HG02588 (cell line): ENCODE data around the gene ESD.
"Not testable (repeated sequence)": the region's sequence is repeated elsewhere in the genome, so short reads cannot be mapped to it uniquely, and the experiment has no call there.

ENCODE experiments used
- ATAC-seq: cut with Tn5 transposase; IDR thresholded peaks from one replicate; pipeline ENCODE4 v1.9.1; 2021; ENCODE audit warnings: mild to moderate bottlenecking, moderate library complexity; ENCODE audit not compliant: unreplicated experiment

ESD gene, protein sequence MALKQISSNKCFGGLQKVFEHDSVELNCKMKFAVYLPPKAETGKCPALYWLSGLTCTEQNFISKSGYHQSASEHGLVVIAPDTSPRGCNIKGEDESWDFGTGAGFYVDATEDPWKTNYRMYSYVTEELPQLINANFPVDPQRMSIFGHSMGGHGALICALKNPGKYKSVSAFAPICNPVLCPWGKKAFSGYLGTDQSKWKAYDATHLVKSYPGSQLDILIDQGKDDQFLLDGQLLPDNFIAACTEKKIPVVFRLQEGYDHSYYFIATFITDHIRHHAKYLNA

DNA sequence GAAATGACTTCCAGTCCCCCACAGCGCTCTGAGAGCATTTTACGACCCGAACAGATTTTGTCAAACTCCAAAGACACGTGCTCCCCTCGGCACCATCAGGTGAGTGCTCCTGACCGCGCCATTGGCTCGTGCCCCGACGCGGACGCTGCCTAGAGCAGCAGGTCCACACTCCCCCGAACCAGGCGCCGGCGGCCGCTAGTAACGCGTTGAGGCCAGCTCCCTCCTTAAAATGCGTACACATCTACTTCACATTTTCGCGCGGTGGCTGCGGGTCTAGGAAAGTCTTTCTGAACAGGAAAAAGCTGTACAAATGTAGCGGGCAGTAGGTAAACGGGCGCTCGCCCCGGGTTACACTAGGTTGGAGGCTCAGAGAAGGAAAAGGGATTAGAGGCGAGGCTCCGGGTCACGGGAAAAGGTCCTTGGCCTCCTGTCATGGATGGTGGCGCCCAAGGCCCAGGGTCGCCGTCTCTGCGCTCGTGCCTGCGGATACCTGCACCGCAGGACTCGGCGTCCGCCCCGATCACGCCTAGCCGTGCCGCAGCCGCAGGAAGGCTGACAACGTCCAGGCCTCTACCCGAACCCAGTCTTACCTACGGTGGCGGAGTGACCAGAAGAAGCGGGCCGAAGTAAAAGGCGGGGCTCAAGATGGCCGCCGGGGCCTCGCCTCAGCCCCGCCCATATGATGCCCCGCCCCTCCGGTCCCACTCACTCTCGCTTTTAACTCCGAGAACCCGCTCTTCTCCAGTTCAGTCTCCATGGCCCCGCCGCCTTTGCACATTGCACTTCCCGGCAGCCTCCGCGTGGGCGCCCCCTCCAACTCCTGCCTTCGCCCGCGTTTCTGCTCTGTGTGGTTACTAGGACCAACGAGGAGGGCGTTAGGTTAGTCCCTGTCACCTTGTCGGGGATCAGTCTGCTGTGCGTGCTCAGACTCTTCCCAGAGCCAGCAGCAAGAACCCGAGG is at the start of gene ESD:
Gene ESD, minus strand, starts transcription at position 647 of the 960 bp plus-strand sequence. CDS start 5,748 bp downstream, outside the sequence.
- peak; percentile 87 for ATAC-seq

DNA sequence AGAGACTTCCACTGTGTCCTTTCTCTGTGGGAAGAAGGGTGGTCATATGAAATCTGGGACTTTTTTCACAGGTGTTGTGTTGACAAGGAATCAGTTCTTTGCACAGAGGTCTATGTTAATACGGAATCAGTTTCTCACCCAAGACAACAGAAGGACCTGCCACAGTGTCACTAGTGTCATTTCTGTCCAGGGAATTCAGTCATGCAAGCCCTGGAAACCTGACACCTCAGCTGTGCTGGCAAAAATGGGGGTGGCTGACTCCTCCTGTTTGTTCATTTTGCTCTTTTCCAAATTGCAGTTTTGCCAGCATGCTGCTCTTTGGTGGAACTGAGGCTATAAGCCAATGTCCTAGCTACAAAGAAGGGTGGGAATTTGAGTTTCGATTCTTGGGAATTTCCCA is 49.8 kb upstream of the ESD start:
- ATAC-seq: no peak

DNA sequence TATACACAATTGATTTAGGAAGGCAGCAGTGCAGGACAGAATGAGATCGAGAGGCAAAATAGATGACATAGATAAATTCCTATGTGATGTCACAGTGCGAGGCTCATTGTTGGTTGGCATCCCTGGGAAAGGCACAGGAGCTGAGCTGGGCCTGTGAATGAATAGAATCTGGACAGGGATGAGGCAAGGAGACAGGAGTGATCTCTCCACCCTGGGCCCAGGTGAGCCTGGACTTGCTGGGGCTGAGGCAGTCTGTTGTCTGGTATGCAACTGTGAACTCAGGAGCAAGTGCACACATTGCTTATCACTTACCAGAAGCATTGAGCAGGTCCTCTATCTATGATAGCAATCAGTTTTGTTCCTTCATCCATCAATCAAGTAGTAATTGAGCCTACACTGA is 48.2 kb upstream of the ESD start:
- ATAC-seq: no peak

DNA sequence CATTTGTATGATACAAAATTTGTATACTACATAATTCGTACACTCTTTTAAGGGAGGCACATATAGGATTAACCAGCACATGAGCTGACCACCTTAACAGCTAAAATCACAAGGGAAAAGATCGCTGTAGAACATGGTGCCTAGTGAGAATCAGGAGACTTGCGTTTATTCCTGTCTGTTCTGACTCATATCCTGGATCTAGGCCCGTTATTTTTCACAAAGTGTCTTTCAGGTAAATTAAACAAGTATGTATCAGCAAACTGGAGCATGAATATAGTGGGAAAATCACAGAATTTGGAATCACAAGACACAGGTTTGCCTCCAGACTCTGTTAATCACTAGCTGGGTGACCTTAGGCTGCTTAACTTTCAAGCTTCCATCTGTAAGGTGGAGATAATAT is 47.5 kb upstream of the ESD start:
- no peak for ATAC-seq

DNA sequence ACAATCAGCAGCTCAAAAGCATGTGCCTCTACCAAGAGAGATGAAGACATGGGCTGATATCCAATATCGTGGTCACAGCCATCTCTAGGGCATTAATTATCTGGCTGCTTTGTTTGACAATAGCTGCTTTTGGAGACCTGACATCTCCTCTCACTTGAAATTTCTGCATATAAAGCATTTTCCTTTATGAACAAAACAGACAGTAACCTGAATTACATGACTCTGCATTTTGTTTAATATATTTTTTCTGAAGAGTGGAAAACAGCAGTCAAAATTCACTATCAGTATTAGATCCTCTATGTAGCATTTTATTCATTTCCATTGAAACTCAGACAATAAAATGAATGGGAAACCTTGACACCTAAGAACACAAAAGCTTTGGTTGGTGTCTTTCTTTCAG is 42.4 kb upstream of the ESD start:
- ATAC-seq: no peak

DNA sequence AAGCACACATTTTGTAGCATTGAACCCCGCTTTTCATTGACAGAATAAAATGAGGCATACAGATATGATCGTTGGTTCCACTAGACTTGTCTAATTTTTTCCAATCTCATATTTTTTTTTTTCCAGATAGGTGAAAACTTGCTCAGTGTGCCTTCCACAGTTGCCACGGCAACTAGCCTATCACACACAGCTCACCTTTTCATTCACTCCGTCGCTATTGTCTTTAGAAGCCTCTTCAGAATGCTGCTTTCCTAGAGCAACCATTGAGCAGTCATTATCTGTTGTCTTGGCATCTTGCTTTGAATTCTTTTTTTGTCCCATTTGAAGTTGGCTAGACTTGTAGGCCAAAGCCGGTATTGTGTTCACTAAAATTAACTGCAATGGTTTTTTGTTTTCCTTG is 37.7 kb upstream of the ESD start:
- ATAC-seq: no peak

DNA sequence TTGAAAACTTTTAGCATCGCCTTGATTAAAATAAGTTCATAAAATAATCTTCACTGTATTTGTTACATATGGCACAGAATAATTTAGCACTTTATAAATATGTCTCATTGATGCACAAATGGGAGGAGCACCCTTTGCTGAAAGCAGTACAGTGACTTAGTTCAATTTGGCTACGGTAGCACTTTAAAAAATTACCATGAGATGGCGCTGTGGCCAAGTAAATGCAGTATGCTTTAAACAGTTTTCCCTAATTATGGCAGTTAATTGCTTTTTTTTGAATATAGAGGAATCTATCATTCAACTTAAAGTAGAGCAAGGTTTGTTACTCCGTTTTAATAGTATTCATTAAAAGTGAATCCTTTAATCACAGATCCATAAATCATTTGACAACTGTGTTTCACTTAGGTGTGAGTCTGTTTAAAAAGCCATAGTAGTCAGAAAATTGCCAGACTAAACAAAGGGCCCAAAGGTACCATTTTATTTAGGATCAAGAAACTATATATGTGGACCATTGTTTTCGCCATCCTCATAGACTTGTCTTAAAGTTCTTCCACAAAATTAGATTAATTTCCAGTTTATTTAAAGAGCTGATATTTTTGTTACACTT is 34.7 kb upstream of the ESD start:
- ATAC-seq: no peak

DNA sequence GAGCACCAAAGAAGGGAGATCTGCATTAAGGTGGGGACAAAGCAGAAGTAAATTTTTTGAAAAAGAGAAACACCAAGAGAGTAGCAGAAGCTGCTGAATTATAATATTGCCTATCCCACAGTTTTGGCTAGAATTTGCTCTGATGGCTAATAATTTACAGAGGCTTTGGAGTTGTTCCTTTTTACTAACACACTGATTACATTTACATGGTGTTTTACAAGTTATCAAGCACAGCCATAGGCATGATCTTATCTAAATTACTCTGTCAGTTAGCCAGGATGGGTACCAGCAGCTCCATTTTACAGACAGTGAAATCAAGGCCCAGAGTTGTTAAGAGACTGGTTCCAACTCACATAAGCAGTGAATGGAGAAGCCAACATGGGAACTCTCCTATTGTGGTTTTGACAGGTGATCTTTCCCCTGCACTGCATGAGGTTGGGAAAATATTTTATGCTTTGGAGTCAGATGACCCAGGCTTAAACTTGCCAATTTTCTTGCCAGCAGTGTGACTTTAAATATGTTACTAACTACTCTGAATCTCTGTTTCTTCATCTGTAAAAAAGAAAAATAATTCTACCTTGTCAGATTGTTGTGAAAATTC is 33.5 kb upstream of the ESD start:
- no peak for ATAC-seq

DNA sequence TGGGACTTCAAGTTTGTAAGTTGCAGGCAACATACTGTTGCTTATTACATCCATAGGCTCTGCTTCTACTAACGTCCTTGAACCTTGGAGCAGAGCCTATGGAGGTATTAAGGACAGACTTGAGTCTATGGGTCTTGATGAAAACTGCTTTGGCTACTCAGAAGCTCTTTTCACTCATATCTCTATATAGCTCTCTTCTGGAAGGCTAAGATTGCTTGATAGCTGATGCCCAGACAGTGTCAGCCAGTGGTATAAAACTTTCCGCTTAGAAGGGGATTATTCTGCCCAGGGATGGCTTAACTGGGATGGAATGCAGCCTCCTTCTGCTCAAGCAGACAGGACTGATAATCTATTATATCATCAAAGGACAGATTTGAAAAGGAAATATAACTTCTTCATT is 25.6 kb upstream of the ESD start:
- ATAC-seq: no peak

DNA sequence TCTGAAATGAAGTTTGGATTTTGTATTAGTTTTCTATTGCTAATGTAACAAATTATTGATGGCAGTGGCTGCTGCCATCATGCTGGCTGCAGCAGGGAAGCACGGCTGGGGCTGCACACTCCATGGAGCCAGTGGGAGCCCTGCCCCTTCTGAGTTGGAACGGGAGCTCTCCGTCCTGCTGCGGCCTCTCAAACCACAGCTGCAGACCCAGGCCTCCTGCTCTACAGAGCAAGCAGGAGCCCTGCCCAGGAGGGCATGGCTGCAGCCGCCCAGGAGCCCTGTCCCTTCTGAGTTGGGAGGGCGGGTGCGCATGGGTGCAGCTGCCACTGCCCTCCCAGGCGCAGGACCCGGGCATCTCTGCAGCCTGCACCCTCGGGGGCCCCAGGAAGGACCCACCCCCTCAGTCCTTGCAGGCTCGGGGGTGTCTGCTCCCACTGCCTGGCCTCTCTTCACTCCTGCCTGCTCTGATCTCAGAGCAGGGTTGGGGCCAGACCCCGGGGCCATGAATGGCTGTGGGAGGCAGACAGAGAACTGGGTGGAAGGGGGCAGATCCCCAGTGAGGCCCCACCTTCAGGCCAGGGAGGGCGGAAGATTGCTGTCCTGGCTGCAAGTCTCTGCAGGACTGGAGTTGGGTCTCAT is 21.0 kb upstream of the ESD start:
- ATAC-seq: no peak

DNA sequence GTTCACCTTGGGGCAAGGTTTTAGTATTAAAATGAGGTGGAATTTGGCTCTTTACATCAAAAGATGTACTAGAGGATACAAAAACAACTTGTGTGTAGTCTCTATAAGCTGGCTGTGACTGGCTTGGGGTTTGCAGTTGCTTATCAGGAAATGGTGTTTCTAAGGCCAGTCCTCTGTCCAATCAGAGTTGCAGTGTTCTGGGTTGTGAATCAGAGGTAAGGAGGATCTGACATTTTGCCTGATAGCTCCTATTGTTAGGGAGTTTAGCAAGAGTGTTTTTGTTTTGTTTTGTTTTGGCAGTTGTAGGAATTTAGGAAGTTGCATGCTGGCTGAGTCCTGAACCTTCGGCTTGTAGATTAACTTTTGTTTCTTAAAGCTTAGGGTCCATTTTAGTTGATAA is 20.1 kb upstream of the ESD start:
- ATAC-seq: no peak

DNA sequence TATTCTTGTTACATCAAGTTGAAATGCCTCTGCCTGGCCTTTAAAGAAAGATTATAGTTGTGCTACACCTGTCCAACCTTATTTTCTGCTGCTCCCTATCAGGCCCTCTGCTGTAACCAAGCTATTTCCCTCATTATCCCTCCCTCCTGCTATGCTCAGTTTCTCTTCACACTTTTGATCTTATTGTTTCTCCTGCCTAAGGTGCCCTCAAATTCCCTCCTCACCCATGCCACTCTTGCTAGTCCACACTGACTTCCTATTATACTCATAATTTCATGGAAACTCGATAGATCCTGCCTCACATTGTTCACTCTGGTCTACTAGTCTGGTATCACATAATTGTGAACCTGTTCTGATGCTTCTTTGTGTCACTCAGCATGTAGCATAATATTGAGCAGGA is 19.4 kb upstream of the ESD start:
- no peak for ATAC-seq

DNA sequence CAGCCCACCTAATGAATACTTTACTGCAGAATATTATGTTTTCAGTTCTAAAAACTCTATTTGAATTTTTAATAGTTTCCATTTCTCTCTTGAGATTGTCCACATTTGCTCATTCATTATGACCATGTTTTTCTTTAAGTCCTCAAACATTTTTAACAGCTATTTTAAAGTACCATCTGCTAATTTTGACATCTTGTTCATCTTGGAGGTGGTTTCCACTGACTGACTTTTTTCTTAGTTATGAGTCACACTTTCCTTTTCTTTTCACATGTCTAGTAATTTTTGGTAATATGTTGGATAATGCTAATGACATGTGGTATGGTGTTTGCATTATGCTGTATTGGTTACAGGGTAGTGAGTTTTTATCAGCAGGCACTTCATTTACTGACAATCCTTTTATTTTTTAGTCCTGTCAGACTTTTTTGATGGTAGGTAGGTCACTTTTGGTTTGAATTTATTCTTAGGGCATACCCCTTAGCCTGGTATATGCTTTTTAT is 15.4 kb upstream of the ESD start:
- no peak for ATAC-seq

DNA sequence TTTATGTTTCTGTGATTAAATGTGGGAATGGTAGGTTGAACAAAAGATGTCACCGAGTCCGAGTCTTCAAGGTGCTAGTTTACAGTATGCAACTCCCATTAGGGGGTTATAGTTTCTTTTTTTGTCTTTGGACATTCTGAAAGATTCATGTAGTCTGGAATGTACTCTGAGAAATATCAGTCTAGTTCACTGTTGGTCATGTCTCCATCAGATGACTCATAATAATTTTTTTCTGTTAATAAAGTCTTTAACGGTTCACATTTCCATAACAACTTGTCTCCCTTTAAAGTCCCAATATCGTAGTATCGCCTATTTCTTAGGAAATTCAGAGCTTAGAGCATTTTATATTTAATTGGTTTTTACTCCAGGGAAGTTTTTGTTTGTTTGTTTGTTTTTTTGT is 13.5 kb upstream of the ESD start:
- no peak for ATAC-seq

DNA sequence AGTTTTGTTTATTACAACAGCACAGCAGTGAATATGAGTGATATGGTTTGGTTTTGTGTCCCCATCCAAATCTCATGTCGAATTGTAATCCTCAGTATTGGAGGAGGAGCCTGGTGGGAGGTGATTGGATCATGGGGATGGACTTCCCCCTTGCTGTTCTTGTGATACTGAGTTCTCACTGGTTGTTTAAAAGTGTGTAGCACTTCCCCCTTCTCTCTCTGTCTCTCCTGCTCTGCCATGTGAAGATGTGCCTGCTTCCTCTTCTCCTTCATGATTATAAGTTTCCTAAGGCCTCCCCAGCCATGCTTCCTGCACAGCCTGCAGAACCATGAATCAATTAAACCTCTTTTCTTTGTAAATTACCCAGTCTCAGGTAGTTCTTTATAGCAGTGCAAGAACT is 8.0 kb upstream of the ESD start:
- not testable (repeated sequence) for ATAC-seq

DNA sequence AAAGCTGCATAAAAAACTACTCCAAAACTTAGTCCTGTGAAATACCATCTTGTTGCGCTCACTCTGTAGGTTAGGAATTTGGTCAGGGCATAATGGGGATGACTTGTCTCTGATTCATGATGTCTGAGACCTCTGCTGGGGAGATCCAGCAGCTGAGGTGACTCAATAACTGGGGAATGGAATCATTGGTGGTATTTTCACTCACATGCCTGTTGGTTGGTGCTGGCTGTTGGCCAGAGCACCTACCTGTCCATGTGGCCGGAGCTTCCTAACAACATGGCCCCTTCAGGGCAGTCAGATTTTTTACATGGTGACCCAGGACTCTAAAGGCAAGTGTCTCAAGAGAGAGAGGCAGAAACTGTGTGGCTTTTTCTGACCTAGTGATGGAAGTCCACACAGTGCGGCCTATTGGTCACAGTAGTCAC is 7.4 kb upstream of the ESD start:
- ATAC-seq: no peak

DNA sequence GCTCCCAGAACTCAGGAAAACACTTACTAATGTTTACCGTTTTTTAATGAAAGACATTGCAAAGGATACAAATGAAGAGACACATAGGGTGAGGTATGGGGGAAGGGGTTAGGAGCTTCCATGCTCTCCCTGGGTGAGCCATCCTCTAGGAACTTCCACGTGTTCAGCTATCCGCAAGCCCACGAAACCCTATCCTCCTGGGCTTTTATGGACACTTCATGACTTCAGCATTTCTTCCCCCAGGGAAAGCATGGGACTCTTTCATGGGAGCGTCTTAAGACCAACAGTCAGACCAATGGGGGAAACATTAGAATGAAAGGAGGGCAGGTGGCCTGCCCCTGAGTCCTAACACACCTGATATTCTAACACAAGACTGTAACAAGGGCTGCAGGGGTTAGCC is 6.6 kb upstream of the ESD start:
- no peak for ATAC-seq

DNA sequence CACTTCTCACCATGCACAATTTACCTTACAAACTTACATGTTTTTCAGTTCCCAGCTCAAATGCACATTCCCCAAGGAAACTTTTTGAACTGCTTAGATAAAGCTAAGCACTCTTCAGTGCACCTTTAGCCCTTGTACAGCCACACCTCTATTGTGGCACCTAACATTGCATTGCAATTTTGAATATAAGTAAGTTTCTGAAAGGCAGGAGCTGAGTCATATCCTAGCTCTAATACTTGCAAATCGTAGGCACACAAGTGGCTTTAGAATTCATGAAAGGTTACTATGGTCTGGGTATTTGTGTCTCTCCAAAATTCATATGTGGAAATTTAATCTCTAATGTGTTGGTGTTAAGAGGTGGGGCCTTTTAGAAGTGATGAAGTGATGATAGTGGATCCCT is 4.9 kb upstream of the ESD start:
- no peak for ATAC-seq

DNA sequence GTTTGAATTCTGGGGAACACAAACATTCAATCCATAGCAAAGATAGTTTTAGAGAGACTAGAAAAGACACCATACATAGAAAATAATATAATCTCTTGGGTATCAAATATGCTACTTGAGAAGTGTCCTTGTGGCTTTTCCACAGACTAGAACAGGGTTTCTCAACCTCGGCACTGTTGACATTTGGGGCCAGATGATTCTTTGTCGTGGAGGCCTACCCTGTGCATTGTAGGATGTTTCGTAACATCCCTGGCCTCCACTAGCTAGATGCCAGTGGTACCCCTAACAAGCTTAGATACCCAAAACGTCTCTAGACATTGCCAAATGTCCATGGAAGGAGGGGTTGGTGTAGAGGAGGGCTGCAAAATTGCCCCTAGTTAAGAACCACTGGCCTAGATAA is 2.2 kb upstream of the ESD start:
- ATAC-seq: no peak

DNA sequence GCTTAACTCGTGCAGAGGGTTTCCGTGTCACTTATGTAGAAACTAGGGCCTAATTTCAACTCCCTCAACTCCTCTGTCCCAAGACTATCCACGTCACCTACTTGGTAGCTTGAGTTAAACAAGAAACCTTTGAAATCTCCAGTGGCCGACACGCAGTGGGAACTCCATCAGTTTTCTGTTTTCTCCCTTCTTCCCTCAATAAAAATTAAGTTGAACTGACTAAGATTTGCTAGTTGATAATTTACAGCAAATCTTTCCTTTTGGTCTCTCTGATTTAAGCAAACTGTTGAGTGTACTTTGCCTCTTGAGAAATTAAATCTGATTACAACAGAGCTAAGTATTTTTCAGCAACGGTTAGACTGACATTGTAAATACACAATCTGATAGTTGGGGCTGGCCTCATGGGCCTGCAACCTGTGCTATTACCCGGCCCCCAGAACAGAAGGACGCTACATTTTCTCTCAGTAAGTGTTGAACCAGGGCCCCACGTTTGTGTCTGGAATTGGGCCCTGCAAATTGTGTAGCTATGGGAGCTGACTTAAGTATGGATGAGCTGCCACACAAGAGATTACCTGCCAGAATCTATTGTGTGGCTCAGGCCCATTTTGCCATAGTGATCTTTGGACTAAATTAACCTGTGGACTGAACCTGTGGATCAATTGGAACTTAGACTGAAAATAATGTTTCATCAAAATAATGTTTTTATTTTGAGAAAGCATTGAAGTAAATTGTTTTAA is 708 bp upstream of the ESD start:
- no peak for ATAC-seq
